GM19324 (cell line): ENCODE results near the gene STK40.

Experiments
- ATAC-seq: cut with Tn5 transposase; IDR thresholded peaks from one replicate; pipeline ENCODE4 v1.9.1; 2021; ENCODE audit warnings: mild to moderate bottlenecking, moderate library complexity; ENCODE audit not compliant: unreplicated experiment, low FRiP score

STK40 gene

GRCh38 chr1:36377791-36378492, 7.8 kb downstream of the STK40 start:
- no peak for ATAC-seq

DNA sequence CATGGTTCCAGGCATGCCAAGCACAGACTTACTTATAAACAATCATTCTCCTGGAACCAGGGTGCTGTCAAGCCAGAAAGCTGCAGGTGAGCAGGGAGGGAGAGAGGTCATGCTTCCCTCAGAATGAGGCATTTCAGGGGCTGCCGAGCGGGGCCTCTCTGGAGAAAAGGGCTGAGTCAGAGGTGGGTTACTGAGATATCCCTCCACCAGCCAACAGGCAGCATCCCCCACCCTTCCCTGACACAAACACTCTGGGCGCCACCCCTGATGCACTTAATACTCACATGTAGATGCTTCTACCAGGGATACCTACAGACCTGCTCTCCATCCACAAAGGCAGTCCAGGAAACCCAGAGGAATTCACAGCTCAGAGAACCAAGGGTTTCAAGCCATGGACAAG, 13.1 kb downstream of the STK40 start:
- no peak for ATAC-seq

DNA sequence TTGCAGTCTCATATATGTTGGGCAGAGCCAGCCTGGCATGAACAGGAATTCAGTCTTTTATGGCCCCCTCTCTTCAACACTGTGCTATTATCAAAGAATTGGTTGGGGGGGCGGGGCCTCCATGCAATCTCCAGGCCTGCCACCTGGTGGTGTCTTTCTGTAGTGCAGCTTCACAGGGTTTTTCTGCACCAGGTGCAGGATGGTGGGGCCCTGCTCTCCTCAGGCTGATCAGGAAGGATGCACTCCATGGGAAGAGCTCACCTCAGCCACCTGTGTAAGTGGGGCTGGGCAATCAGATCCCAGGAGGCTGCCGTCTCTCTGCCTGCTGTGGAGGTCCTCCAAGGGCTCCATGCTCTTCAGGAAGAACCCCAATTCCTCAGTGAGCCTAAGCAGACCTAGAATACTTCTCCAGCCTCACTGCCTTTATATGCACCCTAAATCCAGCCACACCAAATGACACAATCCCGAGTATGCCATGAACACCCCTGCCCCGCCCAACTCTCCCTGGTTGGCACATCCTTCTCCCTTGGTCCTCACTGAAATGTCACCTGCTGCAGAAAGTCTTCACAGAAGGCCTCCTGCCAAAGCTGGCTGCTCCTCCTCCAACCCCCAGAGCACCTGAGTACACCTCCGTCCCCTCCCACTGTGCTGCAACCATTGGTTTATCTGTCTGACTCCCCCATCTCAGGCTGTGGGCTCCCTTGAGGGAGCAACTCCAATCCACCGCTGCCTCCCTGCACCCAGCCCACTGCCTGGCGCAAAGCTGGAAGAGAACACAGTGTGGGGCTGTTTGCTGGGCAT, 16.5 kb downstream of the STK40 start:
- ATAC-seq, result no peak

- no peak for ATAC-seq
Measured at GRCh38 chr1:36367798-36368197, 17.9 kb downstream of the STK40 start.

GRCh38 chr1:36367066-36367465, 18.7 kb downstream of the STK40 start:
- no peak for ATAC-seq

DNA sequence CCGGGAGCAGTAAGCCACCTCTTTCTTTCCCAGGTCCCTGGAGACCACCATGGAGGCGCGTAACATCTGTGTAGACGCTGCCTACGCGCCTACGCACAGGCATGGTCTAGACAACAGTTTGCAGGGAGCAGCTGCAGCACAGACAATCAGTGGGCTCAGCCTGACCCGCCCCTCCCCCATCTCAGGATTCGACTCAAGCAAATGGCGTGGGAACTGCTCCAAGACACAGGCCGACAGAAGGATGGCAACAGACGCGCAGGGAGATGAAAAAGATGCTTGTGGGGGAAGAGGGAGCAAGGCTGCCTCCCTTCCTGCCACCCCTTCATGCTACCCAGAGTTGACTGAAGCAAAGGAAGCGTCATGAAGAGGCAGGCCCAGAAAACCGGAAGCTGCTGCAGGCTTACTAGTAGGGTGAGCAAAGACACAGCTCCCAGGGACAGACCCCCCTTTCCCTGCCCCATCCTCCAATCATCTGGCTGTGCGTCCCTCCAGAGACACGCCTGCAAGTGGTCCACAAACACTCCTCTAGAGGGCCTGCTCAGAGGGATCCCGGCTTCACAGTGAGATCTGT, 19.5 kb downstream of the STK40 start:
- ATAC-seq, result no peak

DNA sequence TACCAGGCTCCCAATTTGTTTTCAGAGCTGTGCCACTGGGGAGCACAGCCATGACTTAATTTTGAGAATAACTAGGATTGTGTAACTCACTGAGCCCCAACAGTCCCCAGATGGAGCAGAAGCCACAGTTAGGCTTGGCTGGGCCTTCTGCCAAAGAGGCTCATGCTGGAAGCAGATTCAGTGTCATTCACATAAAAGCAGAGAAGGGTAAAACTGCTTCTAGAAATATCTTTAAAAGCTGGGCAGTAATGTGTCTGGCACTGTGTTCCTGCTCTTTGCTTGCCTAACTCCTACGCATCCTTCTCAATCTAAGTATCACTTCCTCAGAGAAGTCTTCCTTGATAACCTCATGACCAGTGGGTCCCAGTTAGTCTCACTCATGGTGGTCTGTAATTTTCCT, 20.3 kb downstream of the STK40 start:
- ATAC-seq, result no peak

DNA sequence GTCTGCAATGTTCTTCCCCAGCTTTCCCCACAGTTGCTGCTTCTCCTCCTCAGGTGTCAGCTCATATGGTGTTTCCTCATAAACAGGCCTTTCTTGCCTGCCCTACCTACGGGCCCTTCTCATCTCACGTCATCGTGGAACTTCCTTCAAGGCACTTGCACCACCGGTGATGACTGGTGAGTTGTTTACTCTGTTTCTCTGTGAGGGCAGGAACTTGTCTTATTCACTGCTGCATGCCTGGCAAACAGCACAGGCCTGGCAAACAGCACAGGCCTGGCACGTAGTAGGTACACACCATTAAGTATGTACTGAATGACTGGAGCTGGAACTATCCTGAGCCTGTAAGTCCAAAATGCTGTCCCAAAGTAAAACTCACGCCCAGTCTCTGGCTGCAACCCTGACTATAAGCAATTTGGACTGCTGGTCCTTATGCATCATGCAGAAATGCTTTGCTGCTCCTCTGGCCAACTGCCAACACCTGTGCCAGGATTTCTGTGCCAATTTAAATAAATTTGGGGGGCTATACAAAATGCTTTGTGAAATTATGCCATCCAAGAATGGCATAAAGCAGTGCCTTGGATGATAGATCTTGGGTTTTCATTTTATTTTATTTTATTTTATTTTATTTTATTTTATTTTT, 25.7 kb downstream of the STK40 start:
- ATAC-seq, result no peak

DNA sequence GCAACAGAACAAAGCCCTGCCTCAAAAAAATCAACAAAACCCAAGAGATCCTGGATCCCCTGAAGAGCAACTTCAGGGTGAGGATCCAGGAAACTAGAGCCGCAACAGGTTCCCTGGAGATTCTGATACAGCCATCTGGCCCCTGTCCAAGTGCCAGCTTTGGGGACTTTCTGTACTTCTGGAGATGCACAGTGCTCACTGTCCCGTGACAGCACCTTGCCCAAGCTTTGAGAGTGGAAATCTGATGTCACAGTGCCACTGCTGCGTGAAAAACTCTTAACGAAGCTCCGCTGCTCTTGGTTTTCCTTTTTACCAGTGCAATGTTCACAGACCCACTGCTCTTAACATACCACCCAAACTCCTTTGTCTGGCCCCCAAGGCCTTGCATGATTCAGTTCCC, 26.3 kb downstream of the STK40 start:
- no peak for ATAC-seq

DNA sequence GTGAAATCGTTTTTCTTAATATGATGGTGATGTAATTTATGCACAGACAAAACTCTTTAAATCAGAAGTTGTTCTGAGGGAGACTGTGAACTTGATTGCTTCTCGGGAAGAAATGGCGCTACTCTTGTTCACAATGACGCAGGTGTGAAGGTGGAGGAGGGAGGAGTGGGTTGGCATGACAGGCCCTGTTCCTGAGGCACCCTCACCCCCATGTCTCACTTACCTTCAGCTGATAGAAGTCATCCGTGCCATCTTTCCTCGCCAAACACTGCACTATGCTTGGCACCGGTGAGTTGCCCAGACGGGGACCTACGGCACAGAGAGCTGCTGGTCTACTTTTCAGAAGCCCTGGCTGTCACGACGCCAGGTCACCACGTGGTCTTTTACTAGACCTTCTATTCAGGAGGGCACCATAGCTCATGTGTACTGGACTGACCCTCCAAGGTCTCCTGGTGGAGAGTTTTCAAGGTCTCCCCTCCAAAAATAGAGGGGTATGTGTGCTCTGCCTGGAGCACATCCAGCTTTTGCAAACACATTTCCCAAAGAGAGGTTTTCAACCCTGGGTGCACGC, 27.1 kb downstream of the STK40 start:
- no peak for ATAC-seq

GRCh38 chr1:36355811-36356210, 29.9 kb downstream of the STK40 start:
- ATAC-seq, result no peak

DNA sequence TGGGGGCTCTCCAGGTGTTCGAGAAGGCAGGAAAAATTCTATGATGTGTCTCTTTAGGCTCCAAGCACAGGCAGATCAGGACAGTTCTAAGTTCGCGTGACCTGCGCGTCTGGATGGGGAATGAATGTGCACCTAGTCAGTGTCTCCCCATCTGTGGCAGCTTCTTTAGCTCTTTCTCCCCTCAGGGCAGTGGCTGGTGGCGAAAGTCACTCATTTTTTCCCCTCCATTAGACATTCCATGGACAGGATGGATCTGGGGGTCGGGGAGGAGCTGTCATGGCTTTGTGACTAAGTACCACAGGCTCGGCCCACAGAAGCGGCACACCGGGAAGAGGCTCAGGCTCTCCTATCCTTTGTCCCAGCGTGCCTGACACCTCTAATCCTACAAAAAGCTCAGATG, 31.2 kb downstream of the STK40 start:
- ATAC-seq, result no peak

GRCh38 chr1:36352910-36353878, 32.5 kb downstream of the STK40 start:
- ATAC-seq, result no peak

- no peak for ATAC-seq
Measured at GRCh38 chr1:36352125-36352909, 33.4 kb downstream of the STK40 start.

DNA sequence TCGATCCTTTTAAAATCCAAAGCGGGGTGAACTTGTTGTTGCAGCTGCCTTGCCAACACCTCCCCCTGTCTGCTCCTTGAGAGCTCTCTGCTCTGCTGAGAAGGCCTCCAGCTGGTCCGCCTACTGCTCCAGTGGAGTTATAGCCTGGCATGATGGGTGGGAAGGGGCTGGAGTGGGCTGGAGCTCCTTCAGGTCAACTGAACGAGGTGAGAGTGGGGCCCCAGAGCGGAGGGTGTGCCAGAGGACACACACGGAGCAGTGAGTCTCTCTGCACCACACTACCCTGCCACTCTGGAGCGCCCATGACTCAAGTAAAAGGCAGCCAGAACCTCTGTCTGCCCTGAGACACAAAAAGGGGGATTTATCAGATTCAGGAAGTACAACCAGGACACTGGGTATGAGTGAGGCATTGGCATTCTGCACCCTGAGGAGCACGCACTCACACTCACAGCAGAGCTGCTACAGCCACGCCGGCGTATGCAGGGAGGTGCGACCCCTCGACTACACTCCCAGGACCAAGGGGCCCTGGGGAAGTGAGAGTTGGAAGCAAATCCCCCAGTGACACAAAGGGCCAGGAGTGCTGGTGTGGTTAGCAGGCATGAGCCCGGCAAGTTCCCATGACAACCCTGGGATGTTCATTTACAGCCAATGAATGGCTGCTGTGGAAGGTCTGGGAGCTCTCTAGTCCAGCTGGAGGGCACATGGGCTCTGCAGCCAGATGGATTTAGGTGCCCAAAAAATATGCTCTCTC, 34.3 kb downstream of the STK40 start:
- no peak for ATAC-seq

- no peak for ATAC-seq
Measured at GRCh38 chr1:36350659-36351226, 35.0 kb downstream of the STK40 start.

DNA sequence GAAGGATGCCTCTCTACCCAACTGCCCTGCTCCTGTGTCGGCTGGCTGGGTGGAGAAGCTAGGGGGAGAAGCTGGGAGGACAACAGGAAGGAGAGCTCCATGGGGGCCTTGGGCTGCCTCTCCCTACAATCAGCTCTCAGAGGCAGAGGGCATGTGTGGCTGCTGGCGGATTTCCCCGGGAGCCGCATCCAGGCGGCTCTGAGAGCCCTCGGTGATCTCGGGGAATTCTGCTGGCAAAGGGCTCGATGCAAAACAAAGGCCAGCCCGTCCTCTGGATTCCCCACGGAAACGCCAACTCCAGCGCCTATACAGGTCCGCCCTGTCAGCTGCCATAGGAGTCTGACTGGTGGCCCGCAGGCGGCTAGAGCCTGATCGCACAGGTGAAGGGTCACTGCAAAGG, 35.9 kb downstream of the STK40 start:
- no peak for ATAC-seq

DNA sequence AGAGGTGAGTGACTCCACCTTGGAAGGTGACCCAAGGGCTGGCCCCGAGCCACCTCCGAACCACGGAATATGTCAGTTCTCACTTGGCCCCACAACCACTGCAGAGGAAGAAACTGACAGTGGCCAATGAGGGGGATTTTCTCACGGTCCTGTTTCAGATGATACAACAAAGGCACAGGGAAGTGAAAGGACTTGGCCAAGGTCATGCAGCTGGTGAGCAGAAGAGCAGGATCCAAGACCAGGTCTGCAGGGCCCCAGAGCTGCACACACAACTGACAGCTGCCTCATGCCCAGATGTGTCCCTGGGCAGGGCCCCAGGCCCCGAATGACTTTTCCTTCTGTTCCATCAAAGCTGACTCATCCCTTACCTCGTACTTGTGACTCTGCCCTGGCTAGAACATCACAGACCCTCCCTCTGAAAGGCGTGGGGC, 36.5 kb downstream of the STK40 start:
- no peak for ATAC-seq
